Karpas-422 (cell line): Measurements from ENCODE around the gene C2CD2. TPM values are rescaled to one million over a fixed set of nuclear protein-coding genes. Genes with fewer than 3 reads are reported as not detected.

Source experiments
- DNase-seq: peaks from one replicate; pipeline ENCODE4 v3.0.0-alpha.2; 2015
- H2AFZ ChIP-seq: fragments of 200-600 bp; sonication (generic); 2 replicates; pipeline ENCODE4 v1.6.1; 2014; ENCODE audit warnings: antibody characterized with exemption, low read length, mixed read lengths
- H3K27ac ChIP-seq: fragments of 200-600 bp; sonication (generic); 2 replicates; pipeline ENCODE4 v1.5.1; 2014; ENCODE audit warnings: mild to moderate bottlenecking, low read length, moderate library complexity
- H3K27me3 ChIP-seq: fragments of 200-600 bp; sonication (generic); 2 replicates; pipeline ENCODE4 v1.6.1; 2014; ENCODE audit warnings: low read length, mixed read lengths
- H3K36me3 ChIP-seq: fragments of 200-600 bp; sonication (generic); 2 replicates; pipeline ENCODE4 v1.6.1; 2014; ENCODE audit warnings: low read length, mixed read lengths; ENCODE audit not compliant: insufficient read depth
- H3K4me1 ChIP-seq: fragments of 200-600 bp; sonication (generic); 2 replicates; pipeline ENCODE4 v1.6.1; 2014; ENCODE audit warnings: mild to moderate bottlenecking, low read length, mixed read lengths
- H3K4me2 ChIP-seq: fragments of 200-600 bp; sonication (generic); 2 replicates; pipeline ENCODE4 v1.6.1; 2014; ENCODE audit warnings: low read length, low read depth, mild to moderate bottlenecking; ENCODE audit not compliant: poor library complexity, severe bottlenecking
- H3K4me3 ChIP-seq: fragments of 200-600 bp; sonication (generic); 2 replicates; pipeline ENCODE4 v1.5.1; 2014; ENCODE audit warnings: mild to moderate bottlenecking, antibody characterized with exemption, low read length, mixed read lengths
- H3K79me2 ChIP-seq: fragments of 200-600 bp; sonication (generic); 2 replicates; pipeline ENCODE4 v1.6.1; 2014; ENCODE audit warnings: mild to moderate bottlenecking, low read length, mixed read lengths
- H3K9ac ChIP-seq: fragments of 200-600 bp; sonication (generic); 2 replicates; pipeline ENCODE4 v1.6.0; 2014; ENCODE audit warnings: low read length
- H3K9me2 ChIP-seq: fragments of 200-600 bp; sonication (generic), shearing (Covaris generic); replicated peaks from 2 replicates; pipeline ENCODE4 v1.6.0; 2014; ENCODE audit warnings: mild to moderate bottlenecking, low read length, moderate library complexity; ENCODE audit not compliant: insufficient read depth
- H3K9me3 ChIP-seq: fragments of 300-700, 200-600 bp; sonication (generic); 2 replicates; pipeline ENCODE4 v1.6.1; 2014; ENCODE audit warnings: low read length, mixed read lengths
- H4K20me1 ChIP-seq: fragments of 200-600 bp; sonication (generic); 2 replicates; pipeline ENCODE4 v1.6.1; 2014; ENCODE audit warnings: mild to moderate bottlenecking, antibody characterized with exemption, low read length, low read depth; ENCODE audit not compliant: insufficient read depth
- total RNA-seq: library from RNA; depleted of rRNA; stranded (reverse); fragments of >200 nt; shearing (Covaris generic); gene quantifications from 2 replicates; pipeline ENCODE4 v1.2.3, GENCODE V29; 2014; ENCODE audit warnings: low replicate concordance

The C2CD2 gene
- total RNA-seq, 1 experiment from 2014 or later, result not detected

GRCh38 chr21:41868062-41868710 lies 85.6 kb downstream of the C2CD2 start:
- no peaks in the 10 kb centered on the region for H3K79me2 ChIP-seq
- peak overlapping the region; percentile 26; the same call in 1 of the 2 replicates for H3K9ac ChIP-seq
- no peaks in the 10 kb centered on the region for H3K9me3 ChIP-seq
- H3K36me3 ChIP-seq, result no peaks in the 10 kb centered on the region
- H3K4me2 ChIP-seq, result peak overlapping the region; percentile 83
- peak; percentile 93 for DNase-seq
- peak overlapping the region; percentile 62 for H3K4me3 ChIP-seq
- H3K4me1 ChIP-seq, result peaks cover 72% of the 10 kb centered on the region
- H2AFZ ChIP-seq, result no peak overlapping the region
- H3K9me2 ChIP-seq, result no peaks in the 10 kb centered on the region
- H3K27ac ChIP-seq, result peak overlapping the region; percentile 83
- H3K27me3 ChIP-seq, result no peaks in the 10 kb centered on the region
- peaks cover 64% of the 10 kb centered on the region for H4K20me1 ChIP-seq

GRCh38 chr21:41867313-41867712 lies 86.5 kb downstream of the C2CD2 start:
- H3K36me3 ChIP-seq, result no peaks in the 10 kb centered on the region
- H3K9ac ChIP-seq, result no peak overlapping the region
- H3K79me2 ChIP-seq, result no peaks in the 10 kb centered on the region
- peaks cover 74% of the 10 kb centered on the region for H3K4me1 ChIP-seq
- H3K9me3 ChIP-seq, result no peaks in the 10 kb centered on the region
- H3K4me2 ChIP-seq, result no peak overlapping the region
- peaks cover 64% of the 10 kb centered on the region for H4K20me1 ChIP-seq
- no peak for DNase-seq
- H3K4me3 ChIP-seq, result no peak overlapping the region
- H3K9me2 ChIP-seq, result no peaks in the 10 kb centered on the region
- no peak overlapping the region for H3K27ac ChIP-seq
- no peaks in the 10 kb centered on the region for H3K27me3 ChIP-seq
- H2AFZ ChIP-seq, result no peak overlapping the region

GRCh38 chr21:41866274-41866809 lies 87.5 kb downstream of the C2CD2 start:
- H3K4me3 ChIP-seq, result no peak overlapping the region
- no peaks in the 10 kb centered on the region for H3K9me2 ChIP-seq
- H3K79me2 ChIP-seq, result no peaks in the 10 kb centered on the region
- H3K4me2 ChIP-seq, result no peak overlapping the region
- no peak for DNase-seq
- H3K9ac ChIP-seq, result no peak overlapping the region
- H3K27me3 ChIP-seq, result no peaks in the 10 kb centered on the region
- peaks cover 71% of the 10 kb centered on the region for H4K20me1 ChIP-seq
- H2AFZ ChIP-seq, result no peak overlapping the region
- peaks cover 78% of the 10 kb centered on the region for H3K4me1 ChIP-seq
- no peaks in the 10 kb centered on the region for H3K36me3 ChIP-seq
- H3K9me3 ChIP-seq, result no peaks in the 10 kb centered on the region
- no peak overlapping the region for H3K27ac ChIP-seq

GRCh38 chr21:41865002-41865777 lies 88.6 kb downstream of the C2CD2 start:
- Histone ChIP-seq H2AFZ (no peak overlapping the region), H3K27me3 (no peaks in the 10 kb centered on the region), H3K9ac (no peak overlapping the region), H3K36me3 (no peaks in the 10 kb centered on the region), H4K20me1 (peaks cover 68% of the 10 kb centered on the region), H3K9me2 (no peaks in the 10 kb centered on the region), H3K4me1 (peaks cover 79% of the 10 kb centered on the region), H3K79me2 (no peaks in the 10 kb centered on the region), H3K4me2 (no peak overlapping the region), H3K9me3 (no peaks in the 10 kb centered on the region), H3K4me3 (no peak overlapping the region), H3K27ac (no peak overlapping the region)
- DNase-seq, result no peak

- peaks cover 71% of the 10 kb centered on the region for H3K4me1 ChIP-seq
- no peaks in the 10 kb centered on the region for H3K9me3 ChIP-seq
- H3K4me2 ChIP-seq, result peak overlapping the region; percentile 47
- H3K9me2 ChIP-seq, result no peaks in the 10 kb centered on the region
- H3K79me2 ChIP-seq, result no peaks in the 10 kb centered on the region
- H3K27ac ChIP-seq, result no peak overlapping the region
- H4K20me1 ChIP-seq, result peaks cover 63% of the 10 kb centered on the region
- H3K36me3 ChIP-seq, result no peaks in the 10 kb centered on the region
- H3K9ac ChIP-seq, result no peak overlapping the region
- no peaks in the 10 kb centered on the region for H3K27me3 ChIP-seq
- no peak overlapping the region for H3K4me3 ChIP-seq
- H2AFZ ChIP-seq, result no peak overlapping the region
- no peak for DNase-seq
Measured at GRCh38 chr21:41864311-41865001, 89.4 kb downstream of the C2CD2 start.

- Histone ChIP-seq H2AFZ (no peak overlapping the region), H3K79me2 (no peaks in the 10 kb centered on the region), H3K4me2 (no peak overlapping the region), H3K27ac (no peak overlapping the region), H3K4me1 (peaks cover 61% of the 10 kb centered on the region), H3K4me3 (no peak overlapping the region), H3K9me3 (no peaks in the 10 kb centered on the region), H3K27me3 (no peaks in the 10 kb centered on the region), H3K9ac (no peak overlapping the region), H3K9me2 (no peaks in the 10 kb centered on the region), H4K20me1 (peaks cover 63% of the 10 kb centered on the region), H3K36me3 (no peaks in the 10 kb centered on the region)
- no peak for DNase-seq
Measured at GRCh38 chr21:41863439-41863740, 90.4 kb downstream of the C2CD2 start.

- no peak overlapping the region for H2AFZ ChIP-seq
- no peak overlapping the region for H3K4me3 ChIP-seq
- H3K27ac ChIP-seq, result no peak overlapping the region
- no peak overlapping the region for H3K4me2 ChIP-seq
- no peaks in the 10 kb centered on the region for H3K36me3 ChIP-seq
- no peaks in the 10 kb centered on the region for H3K9me2 ChIP-seq
- H3K4me1 ChIP-seq, result peaks cover 52% of the 10 kb centered on the region
- no peaks in the 10 kb centered on the region for H3K79me2 ChIP-seq
- DNase-seq, result no peak
- no peaks in the 10 kb centered on the region for H3K27me3 ChIP-seq
- H3K9ac ChIP-seq, result no peak overlapping the region
- no peaks in the 10 kb centered on the region for H3K9me3 ChIP-seq
- H4K20me1 ChIP-seq, result peaks cover 57% of the 10 kb centered on the region
Measured at GRCh38 chr21:41861987-41862386, 91.8 kb downstream of the C2CD2 start.

- H3K27ac ChIP-seq, result no peak overlapping the region
- no peaks in the 10 kb centered on the region for H3K79me2 ChIP-seq
- H2AFZ ChIP-seq, result no peak overlapping the region
- no peaks in the 10 kb centered on the region for H3K27me3 ChIP-seq
- H3K4me1 ChIP-seq, result peaks cover 45% of the 10 kb centered on the region
- H4K20me1 ChIP-seq, result peaks cover 50% of the 10 kb centered on the region
- H3K4me3 ChIP-seq, result no peak overlapping the region
- no peak overlapping the region for H3K4me2 ChIP-seq
- no peaks in the 10 kb centered on the region for H3K36me3 ChIP-seq
- H3K9ac ChIP-seq, result no peak overlapping the region
- no peak for DNase-seq
- no peaks in the 10 kb centered on the region for H3K9me3 ChIP-seq
- no peaks in the 10 kb centered on the region for H3K9me2 ChIP-seq
Measured at GRCh38 chr21:41861255-41861654, 92.6 kb downstream of the C2CD2 start.
